Fibroblast of skin of back (primary cell): ENCODE measurements around the gene CYP46A1.

ENCODE experiments used
- DNase-seq: peaks from one replicate; pipeline ENCODE4 v3.0.0-alpha.2; 2013

The CYP46A1 gene

DNA sequence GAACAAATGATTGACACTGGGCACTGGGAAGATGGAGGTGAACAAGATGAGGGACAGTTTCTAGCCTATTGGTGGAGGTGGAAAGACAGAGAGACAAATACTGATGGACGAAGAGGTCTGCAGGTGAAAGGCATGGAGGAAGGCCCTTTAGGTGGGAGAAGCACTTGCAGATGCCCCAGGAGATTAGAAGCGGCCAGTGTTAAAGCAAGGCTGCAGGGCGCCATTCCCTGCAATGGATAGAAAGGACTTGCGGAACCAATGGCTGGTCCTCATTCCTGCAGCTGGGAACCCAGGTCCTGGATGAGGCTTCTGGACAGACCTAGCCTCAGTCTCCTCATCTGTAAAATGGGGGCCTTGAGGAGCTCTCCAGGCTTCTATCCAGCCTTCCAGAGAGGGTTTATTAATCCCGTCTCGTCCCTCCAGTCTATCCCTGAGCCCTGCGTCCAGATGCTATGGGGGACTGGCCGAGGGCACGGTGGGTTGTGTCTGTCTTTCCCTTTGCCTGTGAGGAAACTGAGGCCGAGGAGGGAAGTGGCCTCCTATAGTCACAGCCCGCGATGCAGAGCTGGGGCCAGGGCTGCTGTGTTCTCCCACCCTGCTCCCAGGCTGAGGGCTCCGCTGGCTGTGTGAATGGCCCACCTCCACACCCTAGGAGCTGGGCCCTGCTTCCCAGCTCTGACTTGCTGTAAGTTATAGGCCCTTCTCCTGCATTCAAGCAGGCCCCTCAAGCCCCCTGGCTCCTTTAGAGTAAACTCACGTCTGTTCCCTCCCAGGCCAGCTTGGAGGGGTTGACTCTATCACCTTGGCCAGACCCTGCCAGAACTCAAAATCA, 33.0 kb downstream of the CYP46A1 start:
- DNase-seq: no peak

DNA sequence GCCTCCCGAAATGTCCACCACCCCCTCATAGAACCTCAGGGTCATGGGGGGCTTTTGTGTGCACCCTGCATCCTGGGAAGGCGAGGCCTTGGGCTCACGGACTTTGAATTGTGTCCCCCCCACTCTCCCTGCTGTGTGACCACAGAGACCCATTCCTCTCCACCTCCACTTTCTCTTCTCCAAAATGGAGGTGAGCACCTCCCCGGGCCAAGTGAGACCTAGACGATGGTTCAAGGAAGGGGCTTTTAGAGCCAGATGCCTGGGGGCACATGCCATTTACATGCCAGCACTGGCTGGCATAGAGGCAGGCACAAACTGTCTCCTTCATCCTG, 33.5 kb downstream of the CYP46A1 start:
- no peak for DNase-seq

DNA sequence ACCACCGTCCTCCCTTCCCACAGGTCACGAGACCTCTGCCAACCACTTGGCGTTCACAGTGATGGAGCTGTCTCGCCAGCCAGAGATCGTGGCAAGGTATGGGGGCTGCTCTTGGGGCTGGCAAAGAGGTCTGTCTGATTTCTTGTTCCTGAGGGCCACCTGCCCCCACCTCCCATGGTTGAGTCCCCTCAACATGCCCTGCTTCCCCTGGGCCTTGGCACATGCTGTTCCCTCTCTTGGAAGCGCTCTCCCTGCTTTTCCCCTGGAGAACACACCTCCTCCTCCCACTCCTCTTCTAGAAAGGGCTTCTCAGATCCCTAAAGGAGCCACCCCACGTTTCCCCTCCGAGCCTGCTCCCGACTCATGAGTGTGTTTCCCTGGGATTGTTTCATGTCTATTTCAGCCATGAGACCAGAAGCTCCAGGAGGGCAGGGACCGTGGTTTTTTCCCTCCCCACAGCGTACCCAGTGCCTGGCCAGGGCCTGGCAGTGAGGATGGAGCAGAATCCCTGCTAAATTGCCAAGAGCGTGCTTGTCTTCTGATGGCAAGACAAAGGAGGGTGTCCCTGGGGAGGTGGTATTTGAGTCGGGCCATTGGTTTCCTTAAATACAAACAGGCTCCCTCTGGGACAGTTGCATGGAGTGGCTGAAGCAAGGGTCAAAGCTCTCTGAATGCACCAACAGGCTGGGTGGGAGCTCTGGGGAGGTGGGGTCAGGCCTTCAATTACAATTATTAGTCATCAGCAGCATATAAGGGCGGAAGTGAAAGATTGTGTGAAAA, 34.1 kb downstream of the CYP46A1 start:
- peak; percentile 49 for DNase-seq

DNA sequence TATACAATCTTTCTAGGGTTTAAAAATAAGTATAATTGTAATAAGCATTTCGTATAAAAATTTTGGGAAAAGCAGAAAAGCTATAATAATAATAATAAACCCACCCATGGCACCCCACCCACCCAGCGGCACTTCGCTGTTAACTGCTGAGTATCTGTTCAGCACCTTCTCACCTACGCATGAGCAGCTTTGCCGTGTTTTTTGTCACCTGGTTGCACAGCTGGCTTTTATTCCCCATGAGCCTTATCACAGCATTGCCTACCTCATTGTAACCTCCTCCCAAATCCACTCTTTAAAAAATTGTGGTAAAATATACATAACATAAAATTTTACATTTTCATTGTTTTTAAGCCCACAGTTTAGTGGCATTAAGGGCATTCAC, 34.7 kb downstream of the CYP46A1 start:
- DNase-seq: no peak

DNA sequence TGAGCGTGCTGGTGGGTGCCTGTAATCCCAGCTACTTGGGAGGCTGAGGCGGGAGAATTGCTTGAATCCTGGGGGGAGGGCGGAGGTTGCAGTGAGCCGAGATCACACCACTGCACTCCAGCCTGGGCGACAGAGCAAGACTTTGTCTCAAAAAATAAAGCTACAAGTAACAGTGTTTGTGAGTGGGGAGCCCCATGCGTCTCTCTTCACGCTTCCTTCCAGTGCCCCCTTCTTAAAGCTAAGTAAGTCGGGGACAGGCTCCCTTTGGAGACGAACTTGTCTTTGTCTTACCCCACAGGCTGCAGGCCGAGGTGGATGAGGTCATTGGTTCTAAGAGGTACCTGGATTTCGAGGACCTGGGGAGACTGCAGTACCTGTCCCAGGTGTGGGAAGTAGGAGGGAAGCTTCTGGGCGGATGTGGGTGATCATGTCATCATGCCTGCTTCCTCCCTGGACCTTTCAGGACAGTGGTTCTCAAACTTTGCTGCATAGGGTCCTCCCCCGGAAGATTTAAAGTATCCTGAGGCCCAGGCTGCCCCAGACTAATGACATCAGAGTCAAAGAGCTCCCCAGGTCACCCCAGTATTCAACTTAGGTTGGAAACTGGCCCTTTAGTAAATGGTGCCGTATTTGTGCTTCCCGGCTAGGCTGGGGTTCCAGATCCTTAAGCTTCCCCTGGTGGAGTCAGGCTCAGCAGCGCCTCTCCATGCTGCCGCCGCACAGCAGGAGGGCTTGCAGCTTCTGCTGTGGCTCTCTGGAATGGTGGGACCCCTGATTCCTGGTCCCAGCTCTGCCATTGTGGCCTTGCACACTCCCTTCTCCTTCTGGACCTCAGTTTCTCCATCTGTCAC, 37.1 kb downstream of the CYP46A1 start:
- DNase-seq: no peak

DNA sequence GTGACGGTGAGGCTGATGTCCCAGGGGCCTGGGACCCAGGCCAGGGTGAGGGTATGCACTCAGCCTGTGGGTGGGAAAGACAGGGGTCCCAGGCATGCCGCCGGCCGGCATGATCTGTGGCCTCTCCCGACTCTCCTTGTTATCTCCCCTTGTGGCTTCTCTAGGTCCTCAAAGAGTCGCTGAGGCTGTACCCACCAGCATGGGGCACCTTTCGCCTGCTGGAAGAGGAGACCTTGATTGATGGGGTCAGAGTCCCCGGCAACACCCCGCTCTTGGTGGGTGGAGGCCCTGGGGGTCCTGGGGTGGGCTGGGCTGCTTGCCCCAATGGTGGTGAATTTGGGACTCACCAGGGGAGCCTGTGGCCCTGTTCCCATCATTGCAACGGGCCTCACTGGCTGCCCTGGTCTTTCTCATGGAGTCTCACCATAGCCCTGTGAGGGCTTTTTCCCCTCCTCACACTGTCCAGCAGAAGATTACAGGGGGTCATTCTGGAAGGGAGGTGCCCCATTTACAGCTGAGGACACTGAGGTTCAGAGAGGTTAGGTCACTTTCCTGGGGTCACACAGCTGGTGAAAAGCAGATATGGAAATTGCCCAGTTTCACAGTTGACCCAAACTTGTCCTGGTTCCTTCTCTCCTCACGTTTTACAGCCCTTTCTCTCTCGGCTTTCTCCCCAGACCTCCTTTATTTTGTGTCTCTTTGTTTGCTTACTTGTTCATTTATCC, 37.9 kb downstream of the CYP46A1 start:
- no peak for DNase-seq

DNA sequence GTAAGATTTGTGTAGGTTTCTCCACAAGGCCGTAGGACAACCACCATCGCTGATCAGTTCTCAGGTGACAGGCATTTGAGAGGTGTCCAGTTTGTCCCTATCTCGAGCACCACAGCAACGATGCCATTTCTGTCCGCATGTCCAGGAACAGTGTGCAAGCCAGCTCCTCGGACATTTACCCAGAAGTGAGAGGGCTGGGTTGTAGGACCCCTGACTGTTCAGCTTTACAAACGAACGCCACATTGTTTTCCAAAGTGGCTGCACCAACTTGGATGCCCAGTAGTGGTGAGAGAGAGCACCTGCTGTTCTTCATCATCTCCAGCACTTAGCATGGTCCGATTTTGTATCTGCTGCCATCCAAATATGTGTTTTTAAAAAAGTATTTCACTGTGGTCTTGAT, 38.6 kb downstream of the CYP46A1 start:
- no peak for DNase-seq

DNA sequence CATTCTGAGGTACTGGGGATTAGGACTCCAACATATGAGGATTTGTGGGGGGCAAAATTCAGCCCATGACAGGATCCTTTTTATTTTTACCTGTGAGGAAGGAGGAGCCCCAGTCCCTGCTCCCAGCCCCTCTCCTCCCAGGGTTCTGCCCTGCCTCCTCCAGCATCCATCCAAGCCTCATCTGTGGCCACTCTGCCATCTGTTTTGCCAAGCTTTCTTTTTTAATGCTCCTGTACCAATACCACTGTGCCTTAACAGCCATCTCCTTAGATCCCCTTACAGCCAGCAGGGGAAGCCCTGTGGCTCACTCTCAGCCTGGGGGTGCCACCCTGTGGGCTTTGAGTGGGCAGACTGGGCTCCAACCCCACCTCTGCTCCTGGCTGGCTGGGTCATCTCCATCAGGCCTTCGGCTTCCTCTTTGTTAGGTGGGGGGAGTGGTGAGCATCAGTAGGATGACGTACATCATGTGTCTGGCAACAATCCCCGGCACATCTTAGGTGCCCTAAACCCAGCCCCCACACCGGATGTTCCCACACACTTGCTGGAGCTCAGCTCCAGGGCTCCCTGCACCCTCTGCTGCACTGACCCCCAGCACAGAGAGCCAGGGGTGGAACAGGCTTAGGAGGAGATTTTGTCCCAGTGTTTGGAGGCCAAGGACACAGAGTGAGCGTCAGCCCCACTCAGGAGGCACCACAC, 40.2 kb downstream of the CYP46A1 start:
- DNase-seq: no peak

DNA sequence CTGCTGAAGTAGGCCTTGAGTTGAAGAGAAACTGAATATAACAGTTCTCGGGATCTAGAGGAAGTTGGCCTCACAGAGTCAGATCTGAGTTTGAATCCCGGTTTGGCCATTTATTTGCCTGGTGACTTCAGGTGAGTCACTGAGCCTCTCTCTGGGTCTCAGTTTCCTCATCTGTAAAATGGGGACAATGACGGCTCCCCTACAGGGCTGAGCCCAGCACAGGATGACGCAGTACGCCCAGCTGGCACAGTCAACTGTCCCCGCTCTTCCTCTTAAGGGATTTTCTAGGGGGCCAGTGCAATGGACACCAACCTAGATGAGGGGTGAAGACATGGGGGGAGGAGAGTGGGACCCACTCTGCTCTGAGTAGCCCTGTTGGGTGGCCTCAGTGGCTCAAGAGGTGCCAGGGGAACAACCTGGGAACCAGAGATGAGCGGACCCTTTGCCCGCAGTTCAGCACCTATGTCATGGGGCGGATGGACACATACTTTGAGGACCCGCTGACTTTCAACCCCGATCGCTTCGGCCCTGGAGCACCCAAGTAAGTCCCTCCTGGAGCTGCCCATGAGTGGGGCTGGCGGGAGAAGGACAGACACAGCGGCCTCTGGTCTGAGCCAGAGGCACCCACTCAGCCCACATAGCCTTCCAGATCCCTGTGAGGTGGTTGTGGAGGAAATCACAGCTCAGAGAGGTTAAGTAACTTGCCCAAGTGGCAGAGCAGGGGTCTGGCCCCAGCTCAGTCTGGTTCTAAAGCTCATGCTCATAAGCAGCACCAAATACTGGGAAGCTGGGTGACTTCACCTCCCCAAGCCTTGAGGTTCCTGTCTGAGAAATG, 41.1 kb downstream of the CYP46A1 start:
- no peak for DNase-seq

DNA sequence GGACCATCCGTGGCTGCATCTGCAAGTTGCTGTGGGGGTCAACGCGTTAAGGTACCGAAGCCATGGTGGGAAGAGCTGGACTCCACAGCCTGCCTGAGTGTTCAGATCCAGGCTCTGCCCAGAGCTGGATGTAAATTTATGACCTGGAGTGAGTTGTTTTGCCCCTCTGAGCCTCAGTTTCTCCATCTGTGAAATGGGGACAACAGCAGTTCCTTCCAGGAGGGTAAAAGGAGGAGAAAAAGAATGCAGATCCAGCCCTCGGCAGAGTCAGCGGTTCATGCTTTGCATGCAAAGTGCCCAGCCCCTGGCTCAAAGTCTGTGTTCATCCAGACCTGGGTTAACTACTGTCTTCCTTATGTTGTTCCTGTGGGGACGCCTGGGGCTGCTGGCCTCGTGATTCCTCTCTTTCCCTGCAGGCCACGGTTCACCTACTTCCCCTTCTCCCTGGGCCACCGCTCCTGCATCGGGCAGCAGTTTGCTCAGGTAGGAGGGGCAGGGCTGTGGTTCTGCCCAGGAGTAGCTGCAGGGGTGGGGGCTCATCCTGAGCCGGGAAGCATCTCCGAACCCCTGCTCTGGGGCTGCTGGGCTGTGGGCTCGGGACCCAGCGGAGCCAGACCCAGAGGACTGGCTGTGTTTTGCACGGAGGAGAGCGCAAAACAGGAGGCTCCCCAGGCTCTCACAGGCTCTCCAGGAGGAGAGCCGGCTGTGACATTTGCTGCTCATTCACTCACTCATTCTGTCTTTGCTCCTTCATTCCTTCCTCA, 41.9 kb downstream of the CYP46A1 start:
- no peak for DNase-seq

DNA sequence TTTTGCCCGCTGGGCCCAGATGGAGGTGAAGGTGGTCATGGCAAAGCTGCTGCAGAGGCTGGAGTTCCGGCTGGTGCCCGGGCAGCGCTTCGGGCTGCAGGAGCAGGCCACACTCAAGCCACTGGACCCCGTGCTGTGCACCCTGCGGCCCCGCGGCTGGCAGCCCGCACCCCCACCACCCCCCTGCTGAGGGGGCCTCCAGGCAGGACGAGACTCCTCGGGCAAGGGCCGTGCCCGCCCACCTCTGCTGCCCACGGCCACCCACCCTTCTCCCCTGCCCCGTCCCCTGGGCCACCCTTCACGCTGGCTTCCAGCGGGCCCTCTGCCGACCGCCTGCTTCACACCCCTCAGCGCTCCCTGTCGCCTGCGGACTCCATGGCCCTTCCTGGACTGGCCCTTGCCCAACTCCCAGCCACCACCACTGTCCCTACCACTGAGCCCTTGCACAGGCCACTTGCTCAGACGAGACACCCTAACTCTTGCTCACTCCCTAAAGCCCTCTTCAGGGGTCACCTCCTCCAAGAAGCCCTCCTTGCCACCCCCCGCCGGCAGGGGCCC, 42.5 kb downstream of the CYP46A1 start:
- DNase-seq: no peak

DNA sequence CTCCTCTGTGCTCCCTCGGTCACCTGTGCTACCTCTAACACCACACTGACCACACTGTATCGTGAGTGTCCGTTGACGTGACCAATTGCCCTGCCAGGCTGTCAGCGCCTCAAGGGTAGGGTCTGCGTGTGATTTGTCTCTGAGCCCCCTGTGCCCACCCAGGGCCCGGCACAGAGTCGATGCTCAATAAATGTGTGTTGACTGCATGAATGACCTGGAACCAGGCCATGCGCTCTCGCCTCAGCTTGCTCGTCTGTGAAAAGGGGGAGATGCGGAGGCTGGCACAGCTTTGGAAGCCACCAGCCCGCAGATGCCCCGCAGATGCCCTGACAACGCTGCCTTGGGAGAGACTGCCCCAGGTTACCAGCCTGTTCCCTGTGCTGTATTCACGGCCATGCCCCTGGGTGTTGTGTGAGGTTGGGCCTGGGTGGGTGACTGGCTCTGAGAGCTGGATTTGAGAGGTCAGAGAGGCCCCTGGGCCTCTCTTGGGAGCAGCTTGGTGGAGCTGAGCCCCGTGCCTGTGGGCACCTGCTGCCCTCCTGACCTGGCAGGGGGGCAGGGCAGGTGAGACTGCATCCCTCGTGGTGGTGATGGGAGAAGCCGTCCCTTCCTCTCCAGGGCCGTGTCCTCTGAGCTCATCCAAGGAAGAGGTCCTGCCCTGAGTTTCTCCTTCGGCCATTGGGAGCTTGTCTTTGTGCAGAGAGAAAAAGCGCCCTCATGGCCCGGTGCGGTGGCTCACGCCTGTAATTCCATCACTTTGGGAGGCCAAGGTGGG, 43.2 kb downstream of the CYP46A1 start:
- DNase-seq: no peak

DNA sequence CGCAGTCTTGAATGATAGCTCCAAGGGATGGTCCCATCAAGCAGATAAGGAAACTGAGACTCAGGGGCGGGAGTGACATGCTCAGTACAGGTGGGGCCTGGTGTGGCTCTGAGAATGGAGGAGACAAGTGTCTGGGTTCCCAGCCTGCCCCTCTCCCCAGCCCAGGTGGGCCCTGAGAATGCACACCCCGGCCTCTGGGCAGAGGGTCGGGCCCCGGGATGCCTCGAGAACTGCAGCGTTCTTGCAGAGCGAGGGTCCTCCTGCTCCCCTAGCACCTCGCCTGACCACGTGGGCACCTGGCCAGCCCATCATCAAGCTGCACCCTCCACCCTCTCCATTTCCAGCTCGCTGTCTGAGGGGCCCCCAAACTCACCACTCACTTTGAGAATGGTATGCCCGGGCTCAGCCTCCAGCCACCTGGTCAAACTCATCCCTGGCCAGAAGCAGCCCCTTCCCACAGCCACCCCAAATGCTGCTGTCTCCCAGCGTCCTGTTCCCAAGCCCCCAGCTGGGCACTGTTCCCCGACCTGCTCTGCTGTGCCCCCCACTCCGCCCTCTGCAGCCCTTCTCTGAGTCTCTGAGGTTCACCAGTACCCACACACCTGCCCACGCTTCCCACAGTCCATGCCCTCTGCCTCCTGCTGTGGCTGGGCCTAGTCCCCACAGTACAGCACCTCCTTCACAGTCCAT, 44.3 kb downstream of the CYP46A1 start:
- DNase-seq: no peak

DNA sequence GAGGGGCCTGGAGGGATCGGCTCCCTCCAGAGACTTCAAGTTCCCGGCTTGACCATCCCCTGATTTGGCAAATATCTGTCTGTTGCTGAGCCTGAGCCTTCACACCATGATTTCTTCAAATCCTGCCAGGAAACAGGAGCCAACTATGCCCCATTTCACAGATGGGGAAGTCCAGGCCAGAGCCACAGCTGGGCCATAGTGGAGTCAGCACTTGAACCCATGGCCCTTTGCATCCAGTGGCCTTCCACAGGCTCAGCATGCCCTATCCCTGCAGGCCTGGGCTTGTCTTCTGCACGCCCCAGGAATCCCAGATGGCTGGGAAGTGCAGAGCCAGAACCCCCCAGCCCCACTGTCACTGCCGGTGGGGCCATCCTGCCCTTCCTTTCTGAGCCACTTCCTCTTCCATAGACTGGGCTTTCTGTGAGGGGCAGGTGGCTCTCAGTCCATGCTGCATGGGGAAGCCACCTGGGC, 44.9 kb downstream of the CYP46A1 start:
- no peak for DNase-seq

DNA sequence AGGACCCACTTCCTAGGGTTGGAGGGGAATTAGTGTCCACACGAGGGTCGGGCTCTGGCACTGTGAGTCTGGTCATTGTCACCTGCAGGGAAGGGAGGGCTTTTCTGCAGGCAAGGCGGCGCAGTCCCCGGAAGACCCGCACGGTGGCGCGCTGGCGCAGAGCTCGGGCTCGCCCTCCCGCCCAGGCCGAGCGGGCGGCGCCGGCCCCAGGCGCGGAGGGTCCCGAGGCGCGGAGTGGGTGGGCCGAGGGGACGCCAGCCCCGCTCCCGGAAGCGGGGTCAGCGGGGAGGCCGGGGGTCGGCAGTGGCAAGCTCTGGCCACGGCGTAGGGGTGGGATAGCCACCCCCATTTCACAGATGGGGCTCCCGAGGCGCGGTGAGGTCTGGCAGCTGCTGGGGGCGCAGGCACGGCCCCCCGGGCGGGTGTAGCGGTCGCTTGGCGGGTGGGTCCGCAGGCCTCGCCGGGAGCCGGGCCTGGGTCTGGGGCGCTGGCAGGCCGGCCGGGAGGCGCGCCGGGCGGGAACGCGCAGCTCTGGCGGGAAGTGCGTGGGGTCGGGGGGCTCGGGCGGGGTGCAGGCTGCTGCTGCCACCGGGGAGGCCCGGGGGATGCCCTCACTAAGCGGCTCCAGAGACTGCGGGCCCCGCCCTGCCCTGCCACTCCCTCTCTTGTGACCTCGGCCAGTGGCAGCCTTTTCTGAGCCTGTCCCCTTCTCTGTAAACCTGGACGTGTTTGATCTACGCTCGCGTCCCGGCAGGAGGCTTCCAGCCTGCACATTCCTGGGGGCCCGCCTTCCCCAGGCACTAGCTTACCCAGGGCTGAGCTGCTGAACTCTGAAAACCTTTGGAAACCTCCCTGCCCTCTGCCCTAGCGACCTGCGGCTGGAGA, 46.1 kb downstream of the CYP46A1 start:
- peak; percentile 46 for DNase-seq

DNA sequence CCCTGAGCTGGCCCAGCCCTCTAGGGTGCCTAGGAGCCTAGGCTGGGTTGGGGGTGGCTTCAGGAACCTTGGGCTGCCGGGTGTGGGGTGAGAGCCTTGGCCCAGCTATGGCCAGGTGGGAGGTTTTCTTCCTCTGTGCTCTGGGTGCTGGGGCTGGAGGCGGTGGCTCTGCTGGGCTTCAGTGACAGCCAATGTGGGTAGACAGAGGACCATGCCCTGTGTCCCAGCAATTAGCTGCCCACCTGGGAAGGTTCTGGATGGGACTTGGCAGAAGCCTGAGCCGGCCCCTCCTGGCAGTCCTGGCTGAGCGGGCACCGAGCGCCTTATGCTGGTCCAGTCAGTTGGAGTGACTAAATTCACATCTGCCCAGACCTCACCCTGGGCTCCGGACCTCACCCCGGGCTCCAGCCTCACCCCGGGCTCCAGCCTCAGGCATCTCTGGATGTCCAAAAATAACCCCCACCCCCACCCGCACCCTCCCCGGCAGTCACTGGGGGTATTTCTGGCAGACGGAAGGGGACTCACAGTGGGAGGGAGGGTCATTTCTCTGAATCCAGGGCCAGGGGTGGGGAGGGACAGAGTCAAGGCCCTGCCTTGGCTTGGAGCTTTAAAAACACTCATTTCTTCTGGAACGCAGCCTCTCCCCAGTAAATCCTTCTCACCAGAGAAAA, 46.9 kb downstream of the CYP46A1 start:
- no peak for DNase-seq
